ENCODE results near the gene RAVER1.

- TF ChIP-seq POLR2A (IDR thresholded peaks at IDR 0.05), result no peak
- TF ChIP-seq CTCF (IDR thresholded peaks at IDR 0.05), result no peak
Measured at GRCh38 chr19:10306327-10306726, 27.0 kb downstream of the RAVER1 start.
